Measurements from ENCODE around the gene CCDC157. TPM values are rescaled to one million over a fixed set of nuclear protein-coding genes. Genes with fewer than 3 reads are reported as not detected.

Gene CCDC157
- total RNA-seq, 1 donor from 2014 or later, result 0.53 TPM

- H3K27me3 ChIP-seq (ENCODE audit: control insufficient read depth, insufficient read depth, low read length), result no peaks in the 10 kb centered on the region
- no peak for FAIRE-seq
- no peak for TF ChIP-seq CTCF (IDR thresholded peaks at IDR 0.05; ENCODE audit: insufficient read depth, low read length, severe bottlenecking)
- H3K36me3 ChIP-seq (ENCODE audit: control insufficient read depth, insufficient read depth, low read length), result peaks cover 2% of the 10 kb centered on the region
- no peak overlapping the region for H3K4me3 ChIP-seq (ENCODE audit: low read depth, low read length)
- no peak for DNase-seq (ENCODE audit: low read depth)
These were observed 32.6 kb upstream of the CCDC157 start for GRCh38 chr22:30324014-30324730.

GRCh38 chr22:30325065-30325720, 31.6 kb upstream of the CCDC157 start:
- H3K4me3 ChIP-seq (ENCODE audit: low read depth, low read length), result peak overlapping the region; percentile 94
- peaks cover 2% of the 10 kb centered on the region for H3K36me3 ChIP-seq (ENCODE audit: control insufficient read depth, insufficient read depth, low read length)
- no peak for TF ChIP-seq CTCF (IDR thresholded peaks at IDR 0.05; ENCODE audit: insufficient read depth, low read length, severe bottlenecking)
- no peaks in the 10 kb centered on the region for H3K27me3 ChIP-seq (ENCODE audit: control insufficient read depth, insufficient read depth, low read length)
- FAIRE-seq (no peak), DNase-seq (ENCODE audit: low read depth) (peak; percentile 90)

- FAIRE-seq, result no peak
These were observed 31.0 kb upstream of the CCDC157 start for GRCh38 chr22:30325724-30326254.

GRCh38 chr22:30326255-30326705, 30.5 kb upstream of the CCDC157 start:
- DNase-seq (ENCODE audit: low read depth), result no peak
- Histone ChIP-seq H3K36me3 (ENCODE audit: control insufficient read depth, insufficient read depth, low read length) (peaks cover 2% of the 10 kb centered on the region), H3K27me3 (ENCODE audit: control insufficient read depth, insufficient read depth, low read length) (no peaks in the 10 kb centered on the region), H3K4me3 (ENCODE audit: low read depth, low read length) (peak overlapping the region; percentile 94)
- no peak for TF ChIP-seq CTCF (IDR thresholded peaks at IDR 0.05; ENCODE audit: insufficient read depth, low read length, severe bottlenecking)
- FAIRE-seq, result no peak

More at GRCh38 chr22:30325724-30326254, 31.0 kb upstream of the CCDC157 start:
- no peaks in the 10 kb centered on the region for H3K27me3 ChIP-seq (ENCODE audit: control insufficient read depth, insufficient read depth, low read length)
- peak overlapping the region; percentile 94 for H3K4me3 ChIP-seq (ENCODE audit: low read depth, low read length)
- DNase-seq (ENCODE audit: low read depth), result no peak
- peaks cover 1% of the 10 kb centered on the region for H3K36me3 ChIP-seq (ENCODE audit: control insufficient read depth, insufficient read depth, low read length)
- TF ChIP-seq CTCF (IDR thresholded peaks at IDR 0.05; ENCODE audit: insufficient read depth, low read length, severe bottlenecking), result no peak

- Histone ChIP-seq H3K36me3 (ENCODE audit: control insufficient read depth, insufficient read depth, low read length) (peaks cover 2% of the 10 kb centered on the region), H3K27me3 (ENCODE audit: control insufficient read depth, insufficient read depth, low read length) (no peaks in the 10 kb centered on the region), H3K4me3 (ENCODE audit: low read depth, low read length) (peak within 1 kb of the TSS; percentile 94)
- DNase-seq (ENCODE audit: low read depth), result peak; percentile 83
- TF ChIP-seq CTCF (IDR thresholded peaks at IDR 0.05; ENCODE audit: insufficient read depth, low read length, severe bottlenecking), result no peak
- FAIRE-seq, result no peak
These were observed 30.0 kb upstream of the CCDC157 start, which contains the start of gene TBC1D10A for GRCh38 chr22:30326706-30327362. Gene TBC1D10A, minus strand, starts transcription at chr22:30326941. Its CDS starts 60 bp downstream, at chr22:30326881.
